ENCODE measurements around the gene CBARP. TPM values are rescaled to one million over a fixed set of nuclear protein-coding genes. Genes with fewer than 3 reads are reported as not detected.

CBARP gene
- total RNA-seq, 1 experiment from 2014 or later = 28.4 TPM

GRCh38 chr19:1278074-1278473 is 40.3 kb upstream of the CBARP start:
- Histone ChIP-seq H3K9ac (ENCODE audit: extremely low read depth, insufficient read length, low read length) (no peak overlapping the region), H3K27ac (ENCODE audit: insufficient read length, low read depth, low read length) (no peak overlapping the region), H3K4me2 (ENCODE audit: insufficient read depth, insufficient read length, low read length) (no peak overlapping the region), H2AFZ (ENCODE audit: low read length) (no peak overlapping the region), H4K20me1 (ENCODE audit: control insufficient read depth, insufficient read depth, insufficient read length) (no peaks in the 10 kb centered on the region), H2BK15ac (ENCODE audit: low read depth, low read length) (no peak overlapping the region), H3K14ac (ENCODE audit: insufficient read depth, low read length) (no peak overlapping the region), H3K23me2 (ENCODE audit: insufficient read length, low read depth, low read length, poor library complexity, severe bottlenecking) (peaks cover 9% of the 10 kb centered on the region), H3T11ph (ENCODE audit: low read length) (no peak overlapping the region), H4K91ac (ENCODE audit: insufficient read length, low read depth, low read length) (no peak overlapping the region), H3K27me3 (ENCODE audit: insufficient read depth, low read length) (no peaks in the 10 kb centered on the region), H2BK5ac (ENCODE audit: insufficient read length, low read length) (no peak overlapping the region), H2BK120ac (ENCODE audit: low read depth, low read length, poor library complexity, severe bottlenecking) (no peak overlapping the region), H3K4ac (ENCODE audit: low read depth, low read length) (no peak overlapping the region), H2AK5ac (ENCODE audit: insufficient read length, low read length) (no peak overlapping the region), H3K18ac (ENCODE audit: insufficient read length, low read depth, low read length) (no peak overlapping the region), H3K9me3 (ENCODE audit: control insufficient read depth, low read depth, low read length) (no peaks in the 10 kb centered on the region), H3K79me2 (ENCODE audit: insufficient read depth, low read length) (no peaks in the 10 kb centered on the region), H2BK12ac (ENCODE audit: insufficient read length, low read depth, low read length) (no peak overlapping the region), H4K8ac (replicated peaks; ENCODE audit: insufficient read length, low read depth, low read length) (no peak overlapping the region), H3K56ac (ENCODE audit: insufficient read length, low read depth, low read length) (no peak overlapping the region), H2BK20ac (ENCODE audit: low read depth, low read length, poor library complexity, severe bottlenecking) (no peak overlapping the region), H4K5ac (ENCODE audit: insufficient read length, low read depth, low read length) (no peak overlapping the region), H3K4me1 (ENCODE audit: insufficient read depth, low read length) (no peaks in the 10 kb centered on the region), H3K79me1 (ENCODE audit: insufficient read depth, low read depth, low read length, poor library complexity, severe bottlenecking) (no peaks in the 10 kb centered on the region), H3K23ac (ENCODE audit: insufficient read length, low read depth, low read length) (no peak overlapping the region)
- H3K9me3 Mint-ChIP-seq = no peaks in the 10 kb centered on the region
- DNase-seq = no peak
- peak overlapping the region; percentile 9 to 15; a peak in 1 of 5 replicates for H3K4me3 Mint-ChIP-seq
- H3K27me3 Mint-ChIP-seq (ENCODE audit: low read depth) = no peaks in the 10 kb centered on the region; the same call in 1 of the 2 replicates
- peaks cover 9 to 50% (median 27%) of the 10 kb centered on the region in 3 experiments for H3K36me3 Mint-ChIP-seq (ENCODE audit: insufficient read depth in 1 of 3, low read depth in 3 of 3)
- peaks cover 18 to 21% of the 10 kb centered on the region in 2 experiments for H3K4me1 Mint-ChIP-seq
- peak overlapping the region in 1 of 3 experiments; percentile 49; a peak in 1 of 7 replicates for H3K27ac Mint-ChIP-seq
- WGBS (ENCODE audit: extremely low coverage, insufficient read length, low lambda C conversion rate) = no CpG with 5 or more reads among the region's 12 CpGs
- no peak for TF ChIP-seq CTCF (conservative IDR thresholded peaks at IDR 0.05)

Data from H9 (cell line).